ENCODE data around the gene KCNIP2.

The KCNIP2 gene

DNA sequence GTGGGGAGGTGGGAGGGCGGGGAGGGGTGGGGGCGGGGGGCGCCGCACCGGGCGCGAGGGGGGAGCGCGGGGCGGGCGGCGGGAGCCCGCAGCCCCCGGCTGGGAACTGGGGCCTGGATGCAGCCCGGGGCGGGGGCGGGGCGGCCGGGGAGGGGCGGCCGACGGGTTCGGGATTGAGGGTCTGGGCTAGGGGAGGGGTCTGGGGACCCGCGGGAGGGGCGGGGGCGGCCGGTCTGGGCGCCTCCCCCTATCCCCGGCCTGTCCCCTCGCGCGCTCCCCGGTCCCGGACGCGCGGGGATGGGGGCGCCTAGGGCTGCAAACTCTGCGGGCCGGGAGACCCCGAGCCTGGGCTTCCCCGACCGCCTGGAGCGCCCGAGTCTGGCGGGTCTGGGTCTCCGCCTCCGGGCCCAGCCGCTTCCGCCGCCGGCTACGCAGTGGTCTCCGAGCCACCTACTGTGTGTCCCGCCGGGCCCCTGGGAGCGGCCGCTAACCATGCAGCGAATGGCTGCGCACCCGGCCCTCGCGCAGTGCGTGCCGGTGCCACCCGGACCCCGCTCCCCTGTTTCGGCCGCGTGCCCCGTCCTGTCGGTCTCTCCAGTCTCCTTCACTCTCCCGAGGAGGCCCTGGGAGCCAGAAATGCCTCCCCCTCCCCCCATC lies 67.3 kb downstream of the KCNIP2 start:
- TF ChIP-seq, protein P1, sequence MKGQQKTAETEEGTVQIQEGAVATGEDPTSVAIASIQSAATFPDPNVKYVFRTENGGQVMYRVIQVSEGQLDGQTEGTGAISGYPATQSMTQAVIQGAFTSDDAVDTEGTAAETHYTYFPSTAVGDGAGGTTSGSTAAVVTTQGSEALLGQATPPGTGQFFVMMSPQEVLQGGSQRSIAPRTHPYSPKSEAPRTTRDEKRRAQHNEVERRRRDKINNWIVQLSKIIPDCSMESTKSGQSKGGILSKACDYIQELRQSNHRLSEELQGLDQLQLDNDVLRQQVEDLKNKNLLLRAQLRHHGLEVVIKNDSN (IDR thresholded peaks at IDR 0.05): no peak
- TF ChIP-seq ZBTB7A (IDR thresholded peaks at IDR 0.05; ENCODE audit: low read depth) (no peak), TCF12 (IDR thresholded peaks at IDR 0.05; ENCODE audit: low read depth) (no peak), CREB1 (IDR thresholded peaks at IDR 0.05; ENCODE audit: low read depth) (no peak), RAD21 (IDR thresholded peaks at IDR 0.05; ENCODE audit: low read depth) (no peak), EGR1 (IDR thresholded peaks at IDR 0.05) (no peak), EP300 (IDR thresholded peaks at IDR 0.05; ENCODE audit: borderline replicate concordance) (no peak), TEAD4 (IDR thresholded peaks at IDR 0.05) (no peak), YY1 (IDR thresholded peaks at IDR 0.05; ENCODE audit: low read depth) (no peak), FOXM1 (IDR thresholded peaks at IDR 0.05; ENCODE audit: borderline replicate concordance, low read depth) (no peak), TAF1 (IDR thresholded peaks at IDR 0.05; ENCODE audit: low read depth) (no peak), NFIC (IDR thresholded peaks at IDR 0.05) (no peak), CEBPB (IDR thresholded peaks at IDR 0.05) (no peak)
- TF ChIP-seq, protein P2, sequence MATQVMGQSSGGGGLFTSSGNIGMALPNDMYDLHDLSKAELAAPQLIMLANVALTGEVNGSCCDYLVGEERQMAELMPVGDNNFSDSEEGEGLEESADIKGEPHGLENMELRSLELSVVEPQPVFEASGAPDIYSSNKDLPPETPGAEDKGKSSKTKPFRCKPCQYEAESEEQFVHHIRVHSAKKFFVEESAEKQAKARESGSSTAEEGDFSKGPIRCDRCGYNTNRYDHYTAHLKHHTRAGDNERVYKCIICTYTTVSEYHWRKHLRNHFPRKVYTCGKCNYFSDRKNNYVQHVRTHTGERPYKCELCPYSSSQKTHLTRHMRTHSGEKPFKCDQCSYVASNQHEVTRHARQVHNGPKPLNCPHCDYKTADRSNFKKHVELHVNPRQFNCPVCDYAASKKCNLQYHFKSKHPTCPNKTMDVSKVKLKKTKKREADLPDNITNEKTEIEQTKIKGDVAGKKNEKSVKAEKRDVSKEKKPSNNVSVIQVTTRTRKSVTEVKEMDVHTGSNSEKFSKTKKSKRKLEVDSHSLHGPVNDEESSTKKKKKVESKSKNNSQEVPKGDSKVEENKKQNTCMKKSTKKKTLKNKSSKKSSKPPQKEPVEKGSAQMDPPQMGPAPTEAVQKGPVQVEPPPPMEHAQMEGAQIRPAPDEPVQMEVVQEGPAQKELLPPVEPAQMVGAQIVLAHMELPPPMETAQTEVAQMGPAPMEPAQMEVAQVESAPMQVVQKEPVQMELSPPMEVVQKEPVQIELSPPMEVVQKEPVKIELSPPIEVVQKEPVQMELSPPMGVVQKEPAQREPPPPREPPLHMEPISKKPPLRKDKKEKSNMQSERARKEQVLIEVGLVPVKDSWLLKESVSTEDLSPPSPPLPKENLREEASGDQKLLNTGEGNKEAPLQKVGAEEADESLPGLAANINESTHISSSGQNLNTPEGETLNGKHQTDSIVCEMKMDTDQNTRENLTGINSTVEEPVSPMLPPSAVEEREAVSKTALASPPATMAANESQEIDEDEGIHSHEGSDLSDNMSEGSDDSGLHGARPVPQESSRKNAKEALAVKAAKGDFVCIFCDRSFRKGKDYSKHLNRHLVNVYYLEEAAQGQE (IDR thresholded peaks at IDR 0.05; ENCODE audit: low read depth): no peak
- TF ChIP-seq, protein P3, sequence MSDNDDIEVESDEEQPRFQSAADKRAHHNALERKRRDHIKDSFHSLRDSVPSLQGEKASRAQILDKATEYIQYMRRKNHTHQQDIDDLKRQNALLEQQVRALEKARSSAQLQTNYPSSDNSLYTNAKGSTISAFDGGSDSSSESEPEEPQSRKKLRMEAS (IDR thresholded peaks at IDR 0.05): no peak
